SK-N-SH (cell line): ENCODE measurements around the gene HRCT1. TPM values are rescaled to one million over a fixed set of nuclear protein-coding genes. Genes with fewer than 3 reads are reported as not detected.

Source experiments
- CTCF ChIA-PET: fragments of 300-600, 350-600 bp; formaldehyde crosslinking; extraction: SDS; loops from one replicate; lab custom pipeline; 2021; lab: Yijun Ruan, JAX
- POLR2A ChIA-PET: fragments of 350-600 bp; sonication (Branson Sonifier 250); formaldehyde crosslinking; extraction: SDS; loops from one replicate; lab custom pipeline; 2020; ENCODE audit warnings: antibody characterized with exemption, inconsistent platforms; lab: Yijun Ruan, JAX
- DNase-seq: peaks from one replicate; pipeline ENCODE4 v3.0.0; 2012
- H2AFZ ChIP-seq: fragments of 200-600 bp; sonication (generic); 2 replicates; pipeline ENCODE4 v1.8.1; 2016; ENCODE audit warnings: antibody characterized with exemption, mild to moderate bottlenecking, low read depth
- H3F3A ChIP-seq: fragments of 200-600 bp; sonication (generic); replicated peaks from 2 replicates; pipeline ENCODE3; 2016; ENCODE audit warnings: antibody characterized with exemption, mild to moderate bottlenecking; ENCODE audit not compliant: insufficient read depth
- H3K27ac ChIP-seq, 2 experiments: fragments of 200-500 bp in 1 of 2; fragments of 200-600 bp in 1 of 2; sonication (Bioruptor generic) in 1 of 2; sonication (generic), shearing (Covaris generic) in 1 of 2; 2 replicates each; pipeline versions ENCODE4 v1.5.1 to v1.6.1; 2014 to 2016; ENCODE audit warnings: low read depth in 2 of 2, inconsistent platforms in 1 of 2, low read length in 1 of 2, mild to moderate bottlenecking in 1 of 2, mixed read lengths in 1 of 2
- H3K27me3 ChIP-seq: fragments of 200-600 bp; sonication (generic), shearing (Covaris generic); 2 replicates; pipeline ENCODE4 v1.6.1; 2016; ENCODE audit warnings: mixed run types; ENCODE audit not compliant: insufficient read depth
- H3K36me3 ChIP-seq, 2 experiments: fragments of 200-500 bp in 1 of 2; fragments of 200-600 bp in 1 of 2; sonication (Bioruptor generic) in 1 of 2; sonication (generic) in 1 of 2; replicated peaks in 1 of 2; 2 replicates each; pipeline versions ENCODE3 to v1.5.1; 2014 to 2016; ENCODE audit warnings: low read length in 1 of 2, mild to moderate bottlenecking in 1 of 2; ENCODE audit not compliant: insufficient read depth in 2 of 2, control insufficient read depth in 1 of 2
- H3K4me1 ChIP-seq, 2 experiments: fragments of 200-500 bp in 1 of 2; fragments of 200-600 bp in 1 of 2; sonication (Bioruptor generic) in 1 of 2; sonication (generic), shearing (Covaris generic) in 1 of 2; 2 replicates each; pipeline versions ENCODE4 v1.5.1 to v1.6.1; 2014 to 2016; ENCODE audit warnings: low read depth in 1 of 2, low read length in 1 of 2, mixed run types in 1 of 2; ENCODE audit not compliant: insufficient read depth in 2 of 2, control insufficient read depth in 1 of 2
- H3K4me2 ChIP-seq: fragments of 200-600 bp; sonication (generic), shearing (Covaris generic); 2 replicates; pipeline ENCODE4 v1.6.1; 2017; ENCODE audit warnings: mixed run types
- H3K4me3 ChIP-seq, 2 experiments: fragments of 200-500 bp in 1 of 2; fragments of 200-600 bp in 1 of 2; sonication (Bioruptor generic) in 1 of 2; sonication (generic), shearing (Covaris generic) in 1 of 2; 2 replicates each; pipeline versions ENCODE4 v1.5.1 to v1.8.1; 2014 to 2016; ENCODE audit warnings: low read depth in 2 of 2, inconsistent platforms in 1 of 2, low read length in 1 of 2, mild to moderate bottlenecking in 1 of 2, mixed read lengths in 1 of 2, moderate library complexity in 1 of 2
- H3K79me2 ChIP-seq: fragments of 200-600 bp; sonication (generic); 2 replicates; pipeline ENCODE4 v1.8.1; 2017; ENCODE audit warnings: mild to moderate bottlenecking; ENCODE audit not compliant: insufficient read depth
- H3K9ac ChIP-seq: fragments of 200-600 bp; sonication (generic); 2 replicates; pipeline ENCODE4 v1.6.1; 2017; ENCODE audit warnings: mixed run types
- H3K9me2 ChIP-seq: fragments of 200-600 bp; sonication (generic); 2 replicates; pipeline ENCODE4 v1.6.1; 2017; ENCODE audit warnings: mixed run types
- H3K9me3 ChIP-seq: fragments of 200-600 bp; sonication (generic); 2 replicates; pipeline ENCODE4 v1.6.1; 2017; ENCODE audit warnings: mixed run types, mild to moderate bottlenecking, moderate library complexity
- H4K20me1 ChIP-seq: fragments of 200-600 bp; sonication (generic); 2 replicates; pipeline ENCODE4 v1.6.1; 2017; ENCODE audit warnings: mild to moderate bottlenecking, mixed run types; ENCODE audit not compliant: insufficient read depth
- FOXJ3 ChIP-seq: sonication (generic); formaldehyde crosslinking; IDR thresholded peaks from 2 replicates; pipeline ENCODE4 v1.5.1; 2020; ENCODE audit warnings: mild to moderate bottlenecking, missing genetic modification reagents
- GABPA ChIP-seq: IDR thresholded peaks from 2 replicates; pipeline ENCODE4 v1.4.0; 2012; ENCODE audit warnings: low read depth, mild to moderate bottlenecking
- GATA2 ChIP-seq: sonication (generic); formaldehyde crosslinking; IDR thresholded peaks from 2 replicates; pipeline ENCODE4 v1.5.0; 2020; ENCODE audit warnings: mild to moderate bottlenecking, missing genetic modification reagents
- JUND ChIP-seq: IDR thresholded peaks from 2 replicates; pipeline ENCODE4 v1.4.0; 2012
- MXI1 ChIP-seq: IDR thresholded peaks from 2 replicates; pipeline ENCODE4 v1.6.1; 2012; ENCODE audit warnings: mild to moderate bottlenecking, low read depth, low read length, improper control_type of control experiment
- RAD21 ChIP-seq: IDR thresholded peaks from 2 replicates; pipeline ENCODE4 v1.6.1; 2012; ENCODE audit warnings: mild to moderate bottlenecking, low read length
- REST ChIP-seq: IDR thresholded peaks from 2 replicates; pipeline ENCODE4 v1.6.1; 2012; ENCODE audit warnings: mild to moderate bottlenecking, low read depth, low read length, moderate library complexity
- SIN3A ChIP-seq: IDR thresholded peaks from 2 replicates; pipeline ENCODE4 v1.6.1; 2012; ENCODE audit warnings: low read depth, mild to moderate bottlenecking, low read length, moderate library complexity, borderline replicate concordance
- SMC3 ChIP-seq: IDR thresholded peaks from 2 replicates; pipeline ENCODE4 v1.6.1; 2012; ENCODE audit warnings: low read depth, low read length, improper control_type of control experiment
- TCF12 ChIP-seq: IDR thresholded peaks from 2 replicates; pipeline ENCODE4 v1.4.0; 2012
- USF1 ChIP-seq: IDR thresholded peaks from 2 replicates; pipeline ENCODE4 v1.4.0; 2012; ENCODE audit warnings: low read depth, borderline replicate concordance
- USF2 ChIP-seq: fragments of 150-350 bp; IDR thresholded peaks from 2 replicates; pipeline ENCODE4 v1.6.1; 2017; ENCODE audit warnings: antibody characterized with exemption, low read length, low read depth, borderline replicate concordance
- YY1 ChIP-seq: IDR thresholded peaks from 2 replicates; pipeline ENCODE4 v1.4.0; 2012; ENCODE audit warnings: low read depth, mild to moderate bottlenecking
- WGBS: methylation state at CpG from one replicate; pipeline ENCODE4 v1.1.6; 2017; ENCODE audit warnings: low lambda C conversion rate; 5-methylcytosine and 5-hydroxymethylcytosine counted together
- polyA plus RNA-seq, 3 experiments: library from polyadenylated mRNA; depleted of rRNA; stranded (reverse); fragments of >200 nt; gene quantifications; 2 replicates each; pipeline ENCODE4 v1.2.3, GENCODE V29; 2012
- TF ChIP-seq, protein P1 (sequence below): IDR thresholded peaks from 2 replicates; pipeline ENCODE4 v1.4.0; 2012; ENCODE audit warnings: low read depth
- TF ChIP-seq, protein P2 (sequence below): fragments of 150-350 bp; IDR thresholded peaks from 2 replicates; pipeline ENCODE4 v1.6.1; 2016; ENCODE audit warnings: mild to moderate bottlenecking, low read depth, low read length
- TF ChIP-seq, protein P3 (sequence below): IDR thresholded peaks from 2 replicates; pipeline ENCODE4; 2012

HRCT1 gene
- polyA plus RNA-seq, 1 of the 3 experiments (the other 2 are of a cell fraction) = 3.0 TPM

DNA sequence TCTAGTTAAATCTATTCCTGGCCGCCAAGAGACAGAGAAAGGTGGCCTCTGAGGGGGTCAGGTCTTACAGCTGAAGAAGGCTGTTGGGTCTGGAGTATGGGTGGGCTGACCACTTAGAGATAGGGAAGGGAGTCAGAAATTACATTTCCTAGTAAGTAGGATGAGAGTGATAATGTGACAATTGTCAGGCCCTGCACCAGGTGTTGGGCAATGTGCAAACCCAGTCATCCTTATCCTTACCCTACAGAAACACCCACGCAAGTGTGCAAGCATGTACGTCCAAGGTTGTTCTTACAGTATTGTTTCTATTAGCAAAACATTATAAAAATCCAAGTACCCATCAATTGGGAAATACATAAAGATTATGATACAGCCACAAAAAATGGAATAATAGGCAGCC is 12.8 kb downstream of the HRCT1 start:
- 92% methylated on average over 3 of the region's 3 CpGs for WGBS
- H3K9me2 ChIP-seq = no peaks in the 10 kb centered on the region
- no peak for TF ChIP-seq JUND
- no peak for TF ChIP-seq MXI1
- no peak for TF ChIP-seq GABPA
- no peak for TF ChIP-seq USF2
- TF ChIP-seq GATA2 (CRISPR knock-in tag) = no peak
- TF ChIP-seq TCF12 = no peak
- TF ChIP-seq REST = no peak
- TF ChIP-seq YY1 = no peak
- TF ChIP-seq USF1 = no peak
- TF ChIP-seq FOXJ3 (CRISPR knock-in tag) = no peak
- TF ChIP-seq, protein P1, sequence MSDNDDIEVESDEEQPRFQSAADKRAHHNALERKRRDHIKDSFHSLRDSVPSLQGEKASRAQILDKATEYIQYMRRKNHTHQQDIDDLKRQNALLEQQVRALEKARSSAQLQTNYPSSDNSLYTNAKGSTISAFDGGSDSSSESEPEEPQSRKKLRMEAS = no peak
- TF ChIP-seq RAD21 = no peak
- TF ChIP-seq, protein P2, sequence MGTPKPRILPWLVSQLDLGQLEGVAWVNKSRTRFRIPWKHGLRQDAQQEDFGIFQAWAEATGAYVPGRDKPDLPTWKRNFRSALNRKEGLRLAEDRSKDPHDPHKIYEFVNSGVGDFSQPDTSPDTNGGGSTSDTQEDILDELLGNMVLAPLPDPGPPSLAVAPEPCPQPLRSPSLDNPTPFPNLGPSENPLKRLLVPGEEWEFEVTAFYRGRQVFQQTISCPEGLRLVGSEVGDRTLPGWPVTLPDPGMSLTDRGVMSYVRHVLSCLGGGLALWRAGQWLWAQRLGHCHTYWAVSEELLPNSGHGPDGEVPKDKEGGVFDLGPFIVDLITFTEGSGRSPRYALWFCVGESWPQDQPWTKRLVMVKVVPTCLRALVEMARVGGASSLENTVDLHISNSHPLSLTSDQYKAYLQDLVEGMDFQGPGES = no peak
- TF ChIP-seq, protein P3, sequence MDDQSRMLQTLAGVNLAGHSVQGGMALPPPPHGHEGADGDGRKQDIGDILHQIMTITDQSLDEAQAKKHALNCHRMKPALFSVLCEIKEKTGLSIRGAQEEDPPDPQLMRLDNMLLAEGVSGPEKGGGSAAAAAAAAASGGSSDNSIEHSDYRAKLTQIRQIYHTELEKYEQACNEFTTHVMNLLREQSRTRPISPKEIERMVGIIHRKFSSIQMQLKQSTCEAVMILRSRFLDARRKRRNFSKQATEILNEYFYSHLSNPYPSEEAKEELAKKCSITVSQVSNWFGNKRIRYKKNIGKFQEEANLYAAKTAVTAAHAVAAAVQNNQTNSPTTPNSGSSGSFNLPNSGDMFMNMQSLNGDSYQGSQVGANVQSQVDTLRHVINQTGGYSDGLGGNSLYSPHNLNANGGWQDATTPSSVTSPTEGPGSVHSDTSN = no peak
- no peak for TF ChIP-seq SIN3A
- no peak for TF ChIP-seq SMC3
- TF ChIP-seq, all 33 proteins: peak for 0
- Histone ChIP-seq H3K36me3 (no peaks in the 10 kb centered on the region), H3F3A (peaks cover 28% of the 10 kb centered on the region), H4K20me1 (no peaks in the 10 kb centered on the region), H3K4me3 (no peak overlapping the region), H3K4me2 (no peak overlapping the region), H3K27ac (no peak overlapping the region), H3K9ac (no peak overlapping the region), H3K27me3 (no peaks in the 10 kb centered on the region), H2AFZ (no peak overlapping the region), H3K9me3 (no peaks in the 10 kb centered on the region), H3K4me1 (peaks cover 0 to 12% of the 10 kb centered on the region in 2 experiments; a peak in 1 of 4 replicates), H3K79me2 (no peaks in the 10 kb centered on the region)
- POLR2A ChIA-PET = no interaction called here
- CTCF ChIA-PET = interaction anchor here (0.6 to 3.6 kb wide), 3 partner anchors 16 to 27 kb away, joined by 3 to 19 read pairs (median 10); no protein-coding TSS in a partner anchor
- DNase-seq = no peak
